GM12891 (cell line): ENCODE results near the gene OTULIN.

Experiments used
- POLR2A ChIP-seq: IDR thresholded peaks from 2 replicates; pipeline ENCODE4 v1.6.1; 2011; ENCODE audit warnings: low read depth, low read length, control low read depth
- POLR2AphosphoS5 ChIP-seq: IDR thresholded peaks from 2 replicates; pipeline ENCODE4 v1.6.1; 2011; ENCODE audit warnings: low read depth, low read length, control low read depth

DNA sequence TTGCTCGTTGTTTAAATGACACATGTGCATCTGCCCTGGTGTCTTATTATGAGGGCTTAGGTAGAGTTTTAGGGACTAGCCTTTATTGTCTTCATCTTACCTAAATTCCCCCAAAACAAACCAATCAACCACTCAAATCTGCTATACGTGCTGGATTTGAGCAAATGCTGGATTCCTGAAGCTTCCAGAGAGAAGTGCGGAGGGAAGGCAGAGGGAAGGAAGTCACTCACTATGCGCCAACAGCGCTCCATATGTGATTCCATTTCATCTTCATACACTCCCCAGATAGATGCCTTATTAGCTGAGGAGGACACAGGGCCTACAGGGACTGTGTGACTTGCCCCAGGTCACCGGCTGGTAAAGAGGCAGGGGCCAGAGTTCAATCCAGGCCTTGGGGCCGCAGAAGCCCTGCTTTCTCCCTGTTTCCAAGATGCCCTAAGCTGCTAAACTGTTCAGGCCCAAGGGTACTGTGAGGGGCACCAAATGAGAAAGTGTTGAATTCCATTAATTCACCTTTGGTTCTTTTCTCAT is 63.5 kb downstream of the OTULIN start:
- TF ChIP-seq POLR2A (no peak), POLR2AphosphoS5 (no peak)
